ENCODE measurements around the gene RNASE2.

DNA sequence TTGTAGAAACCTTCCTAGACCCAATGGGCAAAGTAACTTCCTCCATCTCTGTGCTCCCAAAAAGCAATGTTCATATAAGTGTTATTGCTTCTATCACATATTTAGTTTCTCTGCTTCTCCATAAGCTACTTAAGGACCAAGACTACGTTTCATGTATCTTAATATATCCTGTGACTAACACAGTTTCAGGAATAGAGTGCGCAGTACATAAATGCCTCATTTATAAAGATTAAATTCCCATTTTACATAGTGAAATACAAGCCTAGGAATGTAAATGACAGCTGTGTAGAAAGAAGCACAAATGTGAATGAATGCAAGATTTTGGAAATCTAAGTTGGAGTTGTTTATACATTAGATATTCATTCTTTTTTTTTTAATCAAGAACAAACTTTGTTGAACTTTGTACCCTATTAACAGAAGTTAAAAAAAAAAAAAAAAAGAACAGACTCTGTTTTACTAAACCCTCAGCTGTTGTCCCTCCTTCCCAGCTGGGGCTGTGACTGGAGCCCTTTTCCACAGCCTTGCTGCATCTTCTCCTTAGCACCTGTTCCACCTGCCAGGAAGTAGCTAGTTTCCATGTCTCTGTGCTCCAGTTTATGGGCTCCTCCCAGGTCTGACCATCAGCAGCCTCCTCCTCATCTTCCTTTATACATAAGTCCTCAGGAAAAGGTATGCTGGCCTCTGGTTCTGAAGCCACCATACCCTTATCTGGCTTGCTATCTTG, 27.5 kb downstream of the RNASE2 start:
- TF ChIP-seq POLR2AphosphoS5 (IDR thresholded peaks at IDR 0.05) (no peak), EP300 (IDR thresholded peaks at IDR 0.05) (no peak)

All from upper lobe of left lung (tissue), 4 donors.